KG1 (cell line): ENCODE measurements around the gene SPRYD3.
"Not testable (repeated sequence)": the region's sequence is repeated elsewhere in the genome, so short reads cannot be mapped to it uniquely, and the experiment has no call there.

Source experiments
- DNase-seq: peaks from one replicate; lab custom pipeline; 2025; lab: John Stamatoyannopoulos, UW

Gene SPRYD3

GRCh38 chr12:53079226-53080117, at the start of gene SPRYD3:
TSS of gene SPRYD3 (minus strand) at chr12:53079390. CDS start at chr12:53079333, 57 bp downstream.
- peak; percentile 37 for DNase-seq

GRCh38 chr12:53127169-53127568, 48.0 kb upstream of the SPRYD3 start:
- no peak for DNase-seq

GRCh38 chr12:53124352-53124723, 45.1 kb upstream of the SPRYD3 start:
- DNase-seq: no peak

GRCh38 chr12:53123578-53124351, 44.6 kb upstream of the SPRYD3 start:
- DNase-seq: no peak

- DNase-seq: no peak
Observed at GRCh38 chr12:53122961-53123468, 43.8 kb upstream of the SPRYD3 start.

GRCh38 chr12:53120685-53121525, 41.7 kb upstream of the SPRYD3 start:
- no peak for DNase-seq

GRCh38 chr12:53118751-53119300, 39.6 kb upstream of the SPRYD3 start:
- DNase-seq: no peak

- DNase-seq: no peak
Observed at GRCh38 chr12:53115891-53116648, 36.9 kb upstream of the SPRYD3 start.

GRCh38 chr12:53115112-53115890, 36.1 kb upstream of the SPRYD3 start:
- DNase-seq: no peak

- no peak for DNase-seq
Observed at GRCh38 chr12:53113951-53114350, 34.8 kb upstream of the SPRYD3 start.

- no peak for DNase-seq
Observed at GRCh38 chr12:53113136-53113705, 34.0 kb upstream of the SPRYD3 start.

GRCh38 chr12:53112431-53112830, 33.2 kb upstream of the SPRYD3 start:
- not testable (repeated sequence) for DNase-seq

GRCh38 chr12:53107122-53107521, 27.9 kb upstream of the SPRYD3 start:
- no peak for DNase-seq

- DNase-seq: no peak
Observed at GRCh38 chr12:53105712-53106439, 26.7 kb upstream of the SPRYD3 start.

- DNase-seq: no peak
Observed at GRCh38 chr12:53105256-53105655, 26.1 kb upstream of the SPRYD3 start.

- peak; percentile 13 for DNase-seq
Observed at GRCh38 chr12:53103860-53104305, 24.7 kb upstream of the SPRYD3 start.

GRCh38 chr12:53102883-53103807, 24.0 kb upstream of the SPRYD3 start, which contains the start of gene SOAT2:
TSS of gene SOAT2 (plus strand) at chr12:53103486. CDS start at chr12:53103578, 92 bp downstream.
- DNase-seq: no peak
